GM18951 (cell line): ENCODE data around the gene SRSF11.
"Not testable (repeated sequence)": the region's sequence is repeated elsewhere in the genome, so short reads cannot be mapped to it uniquely, and the experiment has no call there.

Experiments
- POLR2A ChIP-seq: IDR thresholded peaks from 4 replicates; pipeline ENCODE4 v1.6.1; 2011; ENCODE audit warnings: mild to moderate bottlenecking; ENCODE audit not compliant: insufficient read length, insufficient read depth; ENCODE audit errors: extremely low read depth
- in situ Hi-C: fragments of 300-500 bp; cut with MboI; formaldehyde crosslinking; loops from one replicate; pipeline ENCODE4 v1.12.0; 2022; ENCODE audit warnings: low sequenced_read_pairs, mixed read lengths, inconsistent platforms; ENCODE audit not compliant: unreplicated experiment

The SRSF11 gene

GRCh38 chr1:70221238-70222121 lies at the start of gene SRSF11:
Gene SRSF11, plus strand, starts transcription at chr1:70221380. Its CDS starts 257 bp downstream, at chr1:70221637.
- peak; percentile 89 for TF ChIP-seq POLR2A

GRCh38 chr1:70171512-70171911 lies 49.7 kb upstream of the SRSF11 start:
- in situ Hi-C loops = no loop called here
- TF ChIP-seq POLR2A = no peak

More at GRCh38 chr1:70221238-70222121, at the start of gene SRSF11:
- in situ Hi-C loops = no loop called here

- in situ Hi-C loops = not testable (repeated sequence)
Measured at GRCh38 chr1:70185181-70185580, 36.0 kb upstream of the SRSF11 start.

- in situ Hi-C loops = no loop called here
- TF ChIP-seq POLR2A = no peak
Measured at GRCh38 chr1:70188522-70188921, 32.7 kb upstream of the SRSF11 start.

- in situ Hi-C loops = no loop called here
Measured at GRCh38 chr1:70190180-70190579, 31.0 kb upstream of the SRSF11 start.

GRCh38 chr1:70192446-70192845 lies 28.7 kb upstream of the SRSF11 start:
- in situ Hi-C loops = not testable (repeated sequence)

More at GRCh38 chr1:70190180-70190579, 31.0 kb upstream of the SRSF11 start:
- TF ChIP-seq POLR2A = no peak

- in situ Hi-C loops = no loop called here
- TF ChIP-seq POLR2A = no peak
Measured at GRCh38 chr1:70194601-70195000, 26.6 kb upstream of the SRSF11 start.

- in situ Hi-C loops = no loop called here
Measured at GRCh38 chr1:70195342-70195741, 25.8 kb upstream of the SRSF11 start.

GRCh38 chr1:70196333-70196732 lies 24.8 kb upstream of the SRSF11 start:
- TF ChIP-seq POLR2A = no peak
- in situ Hi-C loops = no loop called here

More at GRCh38 chr1:70195342-70195741, 25.8 kb upstream of the SRSF11 start:
- no peak for TF ChIP-seq POLR2A

GRCh38 chr1:70200065-70200464 lies 21.1 kb upstream of the SRSF11 start:
- TF ChIP-seq POLR2A = no peak
- in situ Hi-C loops = no loop called here

- in situ Hi-C loops = no loop called here
- no peak for TF ChIP-seq POLR2A
Measured at GRCh38 chr1:70202173-70202758, 18.9 kb upstream of the SRSF11 start.

- in situ Hi-C loops = no loop called here
- TF ChIP-seq POLR2A = no peak
Measured at GRCh38 chr1:70204139-70204538, 17.0 kb upstream of the SRSF11 start.

- in situ Hi-C loops = no loop called here
- no peak for TF ChIP-seq POLR2A
Measured at GRCh38 chr1:70204600-70204999, 16.6 kb upstream of the SRSF11 start.

GRCh38 chr1:70205071-70205433 lies 16.1 kb upstream of the SRSF11 start:
- no peak for TF ChIP-seq POLR2A
- in situ Hi-C loops = no loop called here
